Camera-type eye (tissue), 1 donor: ENCODE data around the gene TOMM5. TPM values are rescaled to one million over a fixed set of nuclear protein-coding genes. Genes with fewer than 3 reads are reported as not detected.

Experiments used
- total RNA-seq: library from RNA; depleted of rRNA; stranded (reverse); fragments of >200 nt; gene quantifications from one replicate; pipeline ENCODE4 v1.2.3, GENCODE V29; 2014

Gene TOMM5
- total RNA-seq: 62.6 TPM

DNA sequence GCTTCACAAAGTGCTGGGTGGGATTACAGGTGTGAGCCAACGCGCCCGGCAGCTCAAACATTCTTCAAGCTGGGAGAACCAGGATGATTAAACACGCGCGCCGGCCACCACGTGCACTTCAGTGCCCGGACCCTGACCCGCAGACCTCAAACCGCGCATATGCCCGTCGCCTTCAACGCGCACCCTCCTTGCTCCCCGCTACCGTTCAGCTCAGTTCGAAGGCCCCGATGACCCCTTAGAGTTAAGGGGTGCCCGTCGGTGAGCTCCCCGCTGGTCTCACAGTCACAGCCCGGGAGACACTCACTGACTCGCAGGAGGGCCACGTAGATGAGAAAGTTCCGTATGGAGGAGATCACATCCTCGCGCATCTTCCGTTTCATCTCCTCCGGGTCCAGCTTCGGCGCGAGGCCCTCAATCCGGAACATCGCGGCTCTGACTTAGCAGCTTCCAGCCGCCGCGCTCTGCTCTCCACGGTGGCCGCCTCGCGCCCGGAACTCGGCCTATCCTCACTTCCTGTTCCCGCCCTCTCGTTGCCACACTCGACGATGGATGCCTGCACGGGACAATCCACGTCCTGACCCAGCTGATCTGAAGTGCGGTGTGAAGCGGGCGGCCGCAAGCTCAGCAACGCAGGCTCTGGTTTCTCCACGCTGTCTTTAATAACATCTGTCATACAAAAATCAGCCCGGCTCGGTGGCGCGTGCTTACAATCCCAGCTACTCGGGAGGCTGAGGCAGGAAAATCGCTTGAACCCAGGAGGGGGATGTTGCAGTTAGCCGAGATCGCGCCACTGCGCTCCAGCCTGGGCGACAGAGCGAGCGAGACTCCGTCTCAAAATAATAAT, at the start of gene TOMM5:
TOMM5 (minus strand) TSS at position 490 of the 844 bp plus-strand sequence; CDS start at position 425, 65 bp downstream.

DNA sequence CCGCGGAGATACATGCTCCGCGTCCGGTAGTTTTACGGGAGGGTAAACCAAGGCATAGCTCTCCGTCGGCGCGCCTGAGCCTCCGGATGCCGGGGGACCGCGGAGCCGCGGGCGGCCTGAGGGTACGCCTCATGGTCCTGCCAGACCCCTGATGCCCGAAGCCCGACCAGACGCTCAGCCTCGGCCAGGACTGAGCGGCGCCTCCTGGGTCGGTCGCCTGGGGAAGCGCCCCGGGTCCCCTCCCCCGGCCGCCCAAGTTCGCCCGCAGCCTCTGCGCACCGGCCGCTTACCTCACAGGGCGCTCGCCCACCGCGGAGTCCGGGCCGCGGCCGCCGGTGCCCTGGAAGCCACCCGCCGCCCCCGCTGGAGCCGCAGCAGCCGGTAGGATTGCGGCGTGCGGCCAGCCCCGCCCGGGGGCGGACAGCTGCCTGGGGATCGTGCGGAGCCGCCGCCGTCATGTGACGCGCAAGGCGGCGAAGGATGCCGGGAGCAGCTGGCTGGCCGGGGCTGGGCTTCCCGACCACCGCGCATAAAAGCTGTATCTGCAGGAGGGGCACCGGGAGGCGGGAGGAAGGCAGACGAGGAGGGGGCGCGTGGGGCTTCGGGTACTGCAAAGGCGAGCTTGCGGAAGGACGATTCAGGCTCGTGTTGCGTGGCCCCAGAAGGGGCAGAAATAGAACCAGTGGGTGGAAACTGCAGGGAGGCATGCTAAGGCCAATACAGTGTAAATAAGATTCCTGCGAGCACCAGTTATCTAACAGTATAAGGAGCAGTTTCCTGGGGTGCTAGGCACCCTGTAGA, 16.3 kb downstream of the TOMM5 start, which contains the start of gene FBXO10:
FBXO10 (minus strand) TSS at position 460 of the 801 bp plus-strand sequence. CDS start 34,612 bp downstream, outside the sequence.

Other genes with a start within 250 kb of the TOMM5 start
- 94.9 TPM for gene GRHPR, start 169.9 kb downstream of the TOMM5 start, total RNA-seq
- 31.8 TPM for gene ZBTB5, start 127.1 kb downstream of the TOMM5 start, total RNA-seq
- 30.1 TPM for gene POLR1E, start 106.6 kb downstream of the TOMM5 start, total RNA-seq
- 32.5 TPM for gene FBXO10, start 16.2 kb downstream of the TOMM5 start, total RNA-seq
- gene FRMPD1, start 58.4 kb upstream of the TOMM5 start, total RNA-seq: 34.9 TPM
- gene TRMT10B, start 161.2 kb upstream of the TOMM5 start, total RNA-seq: 8.7 TPM
- 73.2 TPM for gene EXOSC3, start 192.5 kb upstream of the TOMM5 start, total RNA-seq
- gene DCAF10, start 208.2 kb upstream of the TOMM5 start, total RNA-seq: 39.6 TPM